Endodermal cell (in vitro differentiated cells): Measurements from ENCODE around the gene GPATCH11. TPM values are rescaled to one million over a fixed set of nuclear protein-coding genes. Genes with fewer than 3 reads are reported as not detected.

Experiments
- DNase-seq: peaks from one replicate; pipeline ENCODE4 v3.0.0-alpha.2; 2017
- H3K27ac ChIP-seq: 2 replicates; pipeline ENCODE4 v1.5.1; 2013; ENCODE audit warnings: mild to moderate bottlenecking, low read depth, low read length, moderate library complexity
- H3K27me3 ChIP-seq: 2 replicates; pipeline ENCODE4 v1.6.1; 2013; ENCODE audit warnings: mild to moderate bottlenecking, low read length, moderate library complexity; ENCODE audit not compliant: insufficient read depth, control insufficient read depth, poor library complexity, severe bottlenecking
- H3K36me3 ChIP-seq: 2 replicates; pipeline ENCODE4 v1.7.0; 2013; ENCODE audit warnings: mild to moderate bottlenecking, low read length, moderate library complexity; ENCODE audit not compliant: control insufficient read depth, insufficient read depth
- H3K4me1 ChIP-seq: one replicate; pipeline ENCODE4 v1.7.0; 2013; ENCODE audit warnings: low read length; ENCODE audit not compliant: control insufficient read depth, insufficient read depth
- H3K4me3 ChIP-seq: 2 replicates; pipeline ENCODE4 v1.5.1; 2013; ENCODE audit warnings: mild to moderate bottlenecking, low read length, moderate library complexity
- H3K9ac ChIP-seq: 2 replicates; pipeline ENCODE4 v1.6.1; 2013; ENCODE audit warnings: mild to moderate bottlenecking, low read length, moderate library complexity; ENCODE audit not compliant: poor library complexity, severe bottlenecking; ENCODE audit errors: extremely low read depth
- H3K9me3 ChIP-seq: 2 replicates; pipeline ENCODE4 v1.6.1; 2013; ENCODE audit warnings: mild to moderate bottlenecking, low read length, moderate library complexity; ENCODE audit not compliant: control insufficient read depth
- H3K27ac Mint-ChIP-seq: 2 replicates; pipeline ENCODE4 v1.8.0; 2020; ENCODE audit warnings: mixed read lengths
- H3K27me3 Mint-ChIP-seq: 2 replicates; pipeline ENCODE4 v1.8.0; 2021; ENCODE audit warnings: mild to moderate bottlenecking, mixed read lengths; ENCODE audit not compliant: insufficient read depth
- H3K36me3 Mint-ChIP-seq: 2 replicates; pipeline ENCODE4 v1.8.0; 2020; ENCODE audit warnings: low read depth, mixed read lengths
- H3K4me1 Mint-ChIP-seq: 2 replicates; pipeline ENCODE4 v1.8.0; 2020; ENCODE audit warnings: mixed read lengths
- H3K4me3 Mint-ChIP-seq: 2 replicates; pipeline ENCODE4 v1.8.0; 2020; ENCODE audit warnings: mild to moderate bottlenecking, moderate library complexity, mixed read lengths
- H3K9me3 Mint-ChIP-seq: 2 replicates; pipeline ENCODE4 v1.8.0; 2020; ENCODE audit warnings: mild to moderate bottlenecking, mixed read lengths
- CTCF ChIP-seq: fragments of 200-600 bp; sonication (generic); conservative IDR thresholded peaks from 2 replicates; pipeline ENCODE4 v1.5.0; 2021; ENCODE audit warnings: antibody characterized with exemption, mild to moderate bottlenecking
- WGBS, 2 experiments: methylation state at CpG; one replicate each; pipeline versions ENCODE4 v1.1.5 to v1.1.7; 2013; ENCODE audit warnings: missing lambda C conversion rate in 2 of 2, mixed read lengths in 1 of 2; ENCODE audit not compliant: insufficient coverage in 1 of 2, insufficient read length in 1 of 2; 5-methylcytosine and 5-hydroxymethylcytosine counted together
- total RNA-seq, 2 donors: library from RNA; stranded (reverse); fragmentation: NEBNext Ultra II Directional in 1 of 2; extraction: Animal tissue kit (Norgen Biotek cat#: 25700) in 1 of 2; gene quantifications; 2 replicates in 1 of 2; 3 replicates in 1 of 2; pipeline ENCODE4 v1.2.1, GENCODE V29; 2021

The GPATCH11 gene
- total RNA-seq, 2 donors from 2014 or later, result 8.8 to 15.9 TPM

- Mint-ChIP-seq H3K4me1 (no peaks in the 10 kb centered on the region), H3K9me3 (no peaks in the 10 kb centered on the region)
Measured at GRCh38 chr2:37070931-37071330, 13.4 kb upstream of the GPATCH11 start.

GRCh38 chr2:37080266-37080665, 4.1 kb upstream of the GPATCH11 start:
- no peaks in the 10 kb centered on the region for H3K9me3 Mint-ChIP-seq
- no peaks in the 10 kb centered on the region for H3K4me1 ChIP-seq
- WGBS, 2 experiments, result 92 to 100% methylated on average over 2 of the region's 2 CpGs
- no peak overlapping the region for H3K27ac Mint-ChIP-seq
- no peak overlapping the region for H3K27ac ChIP-seq
- H3K36me3 ChIP-seq, result peaks cover 63% of the 10 kb centered on the region
- no peak overlapping the region for H3K4me3 ChIP-seq
- no peaks in the 10 kb centered on the region for H3K27me3 ChIP-seq
- no peak overlapping the region for H3K4me3 Mint-ChIP-seq
- TF ChIP-seq CTCF, result no peak
- no peaks in the 10 kb centered on the region for H3K27me3 Mint-ChIP-seq
- no peak overlapping the region for H3K9ac ChIP-seq
- H3K9me3 ChIP-seq, result peaks cover 11% of the 10 kb centered on the region
- H3K4me1 Mint-ChIP-seq, result peaks cover 23% of the 10 kb centered on the region
- DNase-seq, result no peak
- H3K36me3 Mint-ChIP-seq, result peaks cover 47% of the 10 kb centered on the region

More at GRCh38 chr2:37070931-37071330, 13.4 kb upstream of the GPATCH11 start:
- Histone ChIP-seq H3K4me3 (no peak overlapping the region), H3K9ac (no peak overlapping the region), H3K36me3 (peaks cover 68% of the 10 kb centered on the region), H3K4me1 (no peaks in the 10 kb centered on the region), H3K27me3 (no peaks in the 10 kb centered on the region), H3K27ac (no peak overlapping the region), H3K9me3 (peaks cover 13% of the 10 kb centered on the region)
- H3K27ac Mint-ChIP-seq, result no peak overlapping the region
- H3K36me3 Mint-ChIP-seq, result peaks cover 48% of the 10 kb centered on the region
- 88% methylated on average over 2 of the region's 2 CpGs; no CpG with 5 or more reads in 1 of the 2 experiments for WGBS, 2 experiments
- no peak overlapping the region for H3K4me3 Mint-ChIP-seq
- TF ChIP-seq CTCF, result no peak
- no peak for DNase-seq
- H3K27me3 Mint-ChIP-seq, result no peaks in the 10 kb centered on the region

- Histone ChIP-seq H3K9ac (no peak overlapping the region), H3K27ac (no peak overlapping the region), H3K27me3 (no peaks in the 10 kb centered on the region), H3K4me3 (no peak overlapping the region), H3K4me1 (no peaks in the 10 kb centered on the region), H3K9me3 (peaks cover 8% of the 10 kb centered on the region), H3K36me3 (peaks cover 59% of the 10 kb centered on the region)
- Mint-ChIP-seq H3K4me3 (no peak overlapping the region), H3K4me1 (peaks cover 23% of the 10 kb centered on the region), H3K27ac (no peak overlapping the region), H3K9me3 (no peaks in the 10 kb centered on the region), H3K36me3 (peaks cover 43% of the 10 kb centered on the region), H3K27me3 (no peaks in the 10 kb centered on the region)
- no peak for TF ChIP-seq CTCF
- WGBS, 2 experiments, result 89% methylated on average over 1 to 3 of the region's 3 CpGs
- no peak for DNase-seq
Measured at GRCh38 chr2:37080689-37081088, 3.6 kb upstream of the GPATCH11 start.
